Measurements from ENCODE around the gene DCC. TPM values are rescaled to one million over a fixed set of nuclear protein-coding genes. Genes with fewer than 3 reads are reported as not detected.

DCC gene
- total and polyA plus RNA-seq, 2 of the 8 experiments (the other 6 are each of a cell fraction or from before 2014, with no cell fraction given) = 0.14 to 1.4 TPM

DNA sequence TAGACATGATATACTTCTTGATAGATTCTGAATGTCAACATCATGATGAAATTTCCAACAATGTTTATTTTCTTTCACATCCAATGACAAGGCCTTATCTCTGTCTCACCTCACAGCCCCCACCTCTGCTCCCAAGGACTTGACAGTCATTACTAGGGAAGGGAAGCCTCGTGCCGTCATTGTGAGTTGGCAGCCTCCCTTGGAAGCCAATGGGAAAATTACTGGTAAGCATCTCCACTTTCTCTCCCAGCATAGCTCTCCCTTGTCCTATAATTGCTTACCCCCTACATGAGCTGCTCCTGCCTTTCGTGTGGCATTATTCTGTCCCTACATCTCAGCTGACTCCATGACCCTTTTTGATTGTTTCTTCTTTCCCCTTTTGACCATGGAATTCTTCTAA, 1062.7 kb downstream of the DCC start:
- Histone ChIP-seq H3K79me2 (ENCODE audit: control insufficient read depth in 1 of 2, insufficient read depth in 2 of 2, low read length in 2 of 2) (no peaks in the 10 kb centered on the region), H3K9ac (replicated peaks in 1 of 4; ENCODE audit: extremely low read depth in 1 of 4, low read depth in 3 of 4, low read length in 3 of 4) (no peak overlapping the region), H3K4ac (replicated peaks; ENCODE audit: insufficient read length, low read depth, low read length) (no peak overlapping the region), H4K91ac (replicated peaks; ENCODE audit: insufficient read length, low read length) (no peak overlapping the region), H4K20me1 (replicated peaks in 1 of 2; ENCODE audit: control insufficient read depth in 1 of 2, insufficient read depth in 2 of 2, low read length in 2 of 2) (no peaks in the 10 kb centered on the region), H2BK12ac (ENCODE audit: low read depth, low read length) (no peak overlapping the region), H2AFZ (ENCODE audit: low read length) (no peak overlapping the region), H2BK120ac (replicated peaks; ENCODE audit: low read depth, low read length) (no peak overlapping the region), H3K36me3 (ENCODE audit: control insufficient read depth in 2 of 4, insufficient read depth in 4 of 4, low read length in 3 of 4) (no peaks in the 10 kb centered on the region), H3K23me2 (ENCODE audit: low read depth, low read length) (no peaks in the 10 kb centered on the region), H3K4me3 (ENCODE audit: extremely low read depth in 1 of 4, insufficient read depth in 2 of 4, low read depth in 3 of 4, low read length in 4 of 4) (no peak overlapping the region), H3K14ac (ENCODE audit: insufficient read length) (no peak overlapping the region), H3K18ac (ENCODE audit: extremely low read depth, low read length) (no peak overlapping the region), H2BK20ac (ENCODE audit: low read length) (no peak overlapping the region), H4K8ac (ENCODE audit: extremely low read depth, insufficient read depth, low read length) (no peak overlapping the region), H4K5ac (ENCODE audit: insufficient read length, low read depth, low read length) (no peak overlapping the region), H3K4me2 (ENCODE audit: insufficient read depth in 1 of 2, low read depth in 2 of 2, low read length in 2 of 2) (no peak overlapping the region), H2BK15ac (ENCODE audit: low read length) (no peak overlapping the region), H2BK5ac (ENCODE audit: low read depth, low read length) (no peak overlapping the region), H3K23ac (ENCODE audit: insufficient read length) (no peak overlapping the region), H3K4me1 (replicated peaks in 1 of 4; ENCODE audit: control insufficient read depth in 3 of 4, insufficient read depth in 4 of 4, low read length in 3 of 4) (0 out of 7 replicates have a peak, but pooled peaks cover 0 to 3% (median 0%) of the 10 kb centered on the region in 4 experiments), H3K9me3 (ENCODE audit: insufficient read depth in 2 of 2, low read depth in 1 of 2, low read length in 1 of 2) (no peaks in the 10 kb centered on the region), H2AK5ac (ENCODE audit: low read depth, low read length) (no peak overlapping the region), H3K27me3 (replicated peaks in 1 of 4; ENCODE audit: control insufficient read depth in 3 of 4, extremely low read depth in 1 of 4, insufficient read depth in 3 of 4, low read length in 3 of 4) (no peaks in the 10 kb centered on the region), H3K56ac (replicated peaks; ENCODE audit: insufficient read length, low read depth, low read length) (no peak overlapping the region), H3K27ac (ENCODE audit: low read depth, low read length) (no peak overlapping the region), H3K79me1 (ENCODE audit: low read depth, low read length) (no peaks in the 10 kb centered on the region)
- TF ChIP-seq CBX8 (IDR thresholded peaks at IDR 0.05; ENCODE audit: borderline replicate concordance, low read depth, low read length) (no peak), CHD1 (IDR thresholded peaks at IDR 0.05; ENCODE audit: low read depth, low read length) (no peak), YY1 (IDR thresholded peaks at IDR 0.05; ENCODE audit: low read depth, low read length) (no peak), TBP (IDR thresholded peaks at IDR 0.05; ENCODE audit: low read depth, low read length) (no peak), HDAC6 (IDR thresholded peaks at IDR 0.05; ENCODE audit: low read depth, low read length) (no peak), CHD2 (IDR thresholded peaks at IDR 0.05; ENCODE audit: low read length) (no peak), KDM5A (IDR thresholded peaks at IDR 0.05; ENCODE audit: low read length) (no peak), FOSL1 (IDR thresholded peaks at IDR 0.05; ENCODE audit: insufficient read depth, low read depth, low read length) (no peak), SAP30 (IDR thresholded peaks at IDR 0.05; ENCODE audit: insufficient read depth, insufficient replicate concordance, low read length) (no peak), TEAD4 (IDR thresholded peaks at IDR 0.05; ENCODE audit: low read depth, low read length) (no peak)
- FAIRE-seq = no peak
- CTCF ChIA-PET (ENCODE audit: partially characterized antibody) = interaction anchor here (1.0 kb wide), 1 partner anchor 22 kb away, joined by 3 read pairs; no protein-coding TSS in a partner anchor
- no peak for DNase-seq (ENCODE audit: low read depth in 1 of 2, low spot score in 2 of 2)
- POLR2A ChIA-PET (ENCODE audit: partially characterized antibody) = no interaction called here
- WGBS, 2 experiments (ENCODE audit: extremely low coverage in 1 of 2, insufficient coverage in 1 of 2, insufficient read length in 1 of 2, insufficient replicate concordance in 2 of 2, low coverage in 1 of 2, low lambda C conversion rate in 2 of 2, missing lambda C conversion rate in 1 of 2) = 97% methylated on average over 3 of the region's 3 CpGs; no CpG with 5 or more reads in 1 of the 2 experiments

Measured in H1 (cell line).